Spleen (tissue), 11 donors: ENCODE measurements around the gene KCNK7. TPM values are rescaled to one million over a fixed set of nuclear protein-coding genes. Genes with fewer than 3 reads are reported as not detected.

ENCODE experiments used
- DNase-seq: peaks from one replicate; pipeline ENCODE4 v3.0.0-alpha.2; 2020
- H3K27ac ChIP-seq, 8 donors: fragments of 200-600 bp; sonication (generic) in 7 of 8; 1 replicate in 4 of 8; 2 replicates in 4 of 8; pipeline versions ENCODE4 v1.5.0 to v1.8.0; 2016 to 2021; ENCODE audit warnings: inconsistent platforms in 4 of 8, mild to moderate bottlenecking in 4 of 8, moderate library complexity in 1 of 8
- H3K27me3 ChIP-seq, 7 donors: fragments of 200-600 bp; sonication (generic) in 6 of 7; replicated peaks in 1 of 7; 1 replicate in 4 of 7; 2 replicates in 3 of 7; pipeline versions ENCODE4 v1.5.0 to v1.8.0; 2016 to 2021; ENCODE audit warnings: inconsistent platforms in 3 of 7, mild to moderate bottlenecking in 1 of 7
- H3K36me3 ChIP-seq, 6 donors: fragments of 200-600 bp; sonication (generic) in 5 of 6; 1 replicate in 4 of 6; 2 replicates in 2 of 6; pipeline versions ENCODE4 v1.5.0 to v1.8.0; 2016 to 2021; ENCODE audit warnings: inconsistent platforms in 2 of 6
- H3K4me1 ChIP-seq, 6 donors: fragments of 200-600 bp; sonication (generic) in 5 of 6; 1 replicate in 3 of 6; 2 replicates in 3 of 6; pipeline versions ENCODE4 v1.5.0 to v1.8.0; 2016 to 2021; ENCODE audit warnings: inconsistent platforms in 3 of 6
- H3K4me3 ChIP-seq, 8 donors: fragments of 200-600 bp; sonication (generic) in 7 of 8; 1 replicate in 4 of 8; 2 replicates in 4 of 8; pipeline versions ENCODE4 v1.5.0 to v1.8.0; 2016 to 2021; ENCODE audit warnings: inconsistent platforms in 4 of 8, mild to moderate bottlenecking in 4 of 8, moderate library complexity in 2 of 8
- H3K9me3 ChIP-seq, 8 donors: fragments of 200-600 bp; sonication (generic) in 7 of 8; 1 replicate in 4 of 8; 2 replicates in 4 of 8; pipeline versions ENCODE4 v1.5.0 to v1.8.0; 2016 to 2021; ENCODE audit warnings: inconsistent platforms in 4 of 8
- CTCF ChIP-seq, 11 experiments: fragments of 200-600 bp in 7 of 11; fragments of 450-650 bp in 4 of 11; sonication (generic) in 4 of 11; IDR thresholded peaks in 8 of 11; conservative IDR thresholded peaks in 3 of 11; 1 replicate in 7 of 11; 2 replicates in 4 of 11; pipeline versions ENCODE4 v1.4.0 to v1.8.0; 2016 to 2021; ENCODE audit warnings: antibody characterized with exemption in 11 of 11, inconsistent platforms in 4 of 11, mild to moderate bottlenecking in 1 of 11
- POLR2A ChIP-seq, 3 donors: fragments of 450-650 bp; IDR thresholded peaks; one replicate each; pipeline ENCODE4 v1.5.1; 2017; ENCODE audit warnings: antibody characterized with exemption in 3 of 3, mild to moderate bottlenecking in 1 of 3
- POLR2AphosphoS5 ChIP-seq, 3 donors: sonication (generic); formaldehyde crosslinking; IDR thresholded peaks; one replicate each; pipeline ENCODE4 v1.5.1; 2017; ENCODE audit warnings: antibody characterized with exemption in 3 of 3
- WGBS, 5 donors: extraction: QIAGEN DNeasy Blood & Tissue Kit in 3 of 5; methylation state at CpG; one replicate each; pipeline versions ENCODE4 v1.1.5 to v1.1.7; 2013 to 2018; 5-methylcytosine and 5-hydroxymethylcytosine counted together
- intact Hi-C: fragments of 100-400 bp; cut with DNase I; formaldehyde crosslinking; loops from one replicate; pipeline ENCODE4 v1.15.0; 2023; ENCODE audit warnings: low total_unique reads
- polyA plus RNA-seq, 3 donors: library from polyadenylated mRNA; stranded (reverse); fragments of 200-250 nt; gene quantifications; one replicate each; pipeline ENCODE4 v1.2.1, GENCODE V29; 2013
- total RNA-seq, 7 donors: library from RNA; depleted of rRNA in 3 of 7; stranded (reverse); fragments of >200 nt in 3 of 7; fragmentation: NEBNext Ultra II Directional in 4 of 7; extraction: Animal tissue kit (Norgen Biotek cat#: 25700) in 4 of 7; gene quantifications; one replicate each; pipeline versions ENCODE4 v1.1.0 to v1.2.1, GENCODE V29; 2016 to 2021
- donor health status: healthy with polysubstance abuse.
- donor health status: DM: no; HTN: no; CAD: no; lungs with moderate emphysema.
- donor health status: DM: no; HTN: no; CAD: no.
- donor health status: Bipolar disorder and iron deficiency.
- donor health status: healthy.
- donor health status: DM: no; HTN: no; CAD: no.
- donor health status: DM: yes; HTN: yes; CAD: no.

KCNK7 gene
- total and polyA plus RNA-seq, 10 donors: 0.63 to 6.2 (median 1.8) TPM

- 98 to 100% (median 100%) methylated on average over 1 of the region's 1 CpG for WGBS, 5 donors
- intact Hi-C loops: no loop called here
- H3K4me1 ChIP-seq: peaks cover 14 to 51% (median 32%) of the 10 kb centered on the region in 6 donors
- H3K4me3 ChIP-seq: no peak overlapping the region
- H3K36me3 ChIP-seq: peaks cover 0 to 100% (median 78%) of the 10 kb centered on the region in 6 donors
- TF ChIP-seq POLR2A (IDR thresholded peaks at IDR 0.05) (no peak), CTCF (IDR thresholded peaks at IDR 0.05 in 8 of 11, conservative IDR thresholded peaks at IDR 0.05 in 3 of 11) (no peak), POLR2AphosphoS5 (IDR thresholded peaks at IDR 0.05) (no peak)
- no peaks in the 10 kb centered on the region for H3K27me3 ChIP-seq
- H3K9me3 ChIP-seq: no peaks in the 10 kb centered on the region
- DNase-seq: no peak
- H3K27ac ChIP-seq: peak overlapping the region in 2 of 8 donors; percentile 76 to 77
These were observed 8.7 kb upstream of the KCNK7 start for GRCh38 chr11:65604258-65604657.

DNA sequence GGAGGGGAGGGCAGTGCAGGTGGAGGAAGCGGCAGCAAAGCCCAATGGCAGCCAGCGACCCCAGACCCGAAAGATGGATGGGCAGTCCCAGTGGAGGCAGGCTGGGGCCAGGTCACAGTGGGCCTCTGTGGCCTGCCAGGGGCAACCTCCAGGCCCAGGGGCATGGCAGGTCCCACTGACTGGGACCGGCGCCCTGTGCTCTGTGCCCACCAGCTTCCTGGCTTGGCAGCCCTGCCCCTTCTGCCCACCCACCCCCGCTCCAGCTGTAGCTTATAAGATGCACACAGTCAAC is 4.3 kb upstream of the KCNK7 start:
- H3K27me3 ChIP-seq: no peaks in the 10 kb centered on the region
- H3K4me1 ChIP-seq: peaks cover 3 to 28% (median 15%) of the 10 kb centered on the region in 6 donors
- WGBS, 5 donors: 94 to 98% (median 96%) methylated on average over 4 to 6 of the region's 6 CpGs
- H3K9me3 ChIP-seq: no peaks in the 10 kb centered on the region
- no peak overlapping the region for H3K4me3 ChIP-seq
- peaks cover 0 to 86% (median 57%) of the 10 kb centered on the region in 6 donors for H3K36me3 ChIP-seq
- DNase-seq: no peak
- intact Hi-C loops: no loop called here
- H3K27ac ChIP-seq: peak overlapping the region in 1 of 8 donors; percentile 45
- TF ChIP-seq POLR2AphosphoS5 (IDR thresholded peaks at IDR 0.05) (peak in 2 of 3 donors; percentile 10 to 56), POLR2A (IDR thresholded peaks at IDR 0.05) (no peak)

DNA sequence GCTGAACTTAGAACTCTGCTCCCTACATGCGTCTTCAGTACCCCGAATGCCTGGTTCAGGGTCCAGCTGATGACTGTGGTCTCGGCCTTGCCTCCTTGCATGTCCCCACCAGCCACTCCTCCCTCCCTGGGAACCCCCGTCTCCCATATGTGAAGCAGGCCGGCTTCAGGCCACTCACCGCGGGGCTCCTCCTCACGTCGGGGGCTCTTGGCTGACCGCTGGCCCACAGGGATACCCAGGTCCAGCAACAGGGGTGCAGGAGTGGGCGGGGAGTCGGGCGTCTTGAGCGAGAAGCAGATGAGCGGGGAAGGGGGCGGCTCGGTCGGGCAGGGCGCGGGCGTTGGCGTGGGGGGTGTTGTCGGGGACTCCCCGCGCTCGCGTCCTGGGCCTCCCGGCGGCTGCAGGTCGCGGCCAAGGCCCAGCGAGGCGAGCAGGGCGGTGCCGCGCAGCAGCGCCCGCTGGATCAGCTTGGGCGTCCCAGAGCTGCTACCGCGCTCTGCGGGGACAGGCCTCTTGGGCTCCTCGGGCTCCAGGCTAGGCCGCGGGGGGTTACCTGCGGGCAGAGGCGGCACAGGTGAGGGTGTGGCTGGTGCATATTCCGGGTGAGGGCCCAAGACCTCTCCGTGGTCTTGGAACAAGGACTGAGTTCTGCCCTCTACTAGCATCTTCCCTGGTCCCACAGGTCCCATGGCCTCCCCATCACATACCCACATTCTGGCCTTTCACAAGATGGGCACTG is 3.8 kb upstream of the KCNK7 start:
- no peaks in the 10 kb centered on the region for H3K9me3 ChIP-seq
- H3K27ac ChIP-seq: peak overlapping the region in 1 of 8 donors; percentile 45
- WGBS, 5 donors: 85 to 95% (median 90%) methylated on average over 32 to 49 of the region's 49 CpGs
- H3K4me3 ChIP-seq: no peak overlapping the region
- H3K27me3 ChIP-seq: no peaks in the 10 kb centered on the region
- no peak for TF ChIP-seq POLR2A (IDR thresholded peaks at IDR 0.05)
- no peak for TF ChIP-seq CTCF (IDR thresholded peaks at IDR 0.05 in 8 of 11, conservative IDR thresholded peaks at IDR 0.05 in 3 of 11)
- TF ChIP-seq POLR2AphosphoS5 (IDR thresholded peaks at IDR 0.05): peak in 2 of 3 donors; percentile 25 to 67
- no peak for DNase-seq
- peaks cover 0 to 82% (median 52%) of the 10 kb centered on the region in 6 donors for H3K36me3 ChIP-seq
- intact Hi-C loops: no loop called here
- peaks cover 4 to 34% (median 20%) of the 10 kb centered on the region in 6 donors for H3K4me1 ChIP-seq

DNA sequence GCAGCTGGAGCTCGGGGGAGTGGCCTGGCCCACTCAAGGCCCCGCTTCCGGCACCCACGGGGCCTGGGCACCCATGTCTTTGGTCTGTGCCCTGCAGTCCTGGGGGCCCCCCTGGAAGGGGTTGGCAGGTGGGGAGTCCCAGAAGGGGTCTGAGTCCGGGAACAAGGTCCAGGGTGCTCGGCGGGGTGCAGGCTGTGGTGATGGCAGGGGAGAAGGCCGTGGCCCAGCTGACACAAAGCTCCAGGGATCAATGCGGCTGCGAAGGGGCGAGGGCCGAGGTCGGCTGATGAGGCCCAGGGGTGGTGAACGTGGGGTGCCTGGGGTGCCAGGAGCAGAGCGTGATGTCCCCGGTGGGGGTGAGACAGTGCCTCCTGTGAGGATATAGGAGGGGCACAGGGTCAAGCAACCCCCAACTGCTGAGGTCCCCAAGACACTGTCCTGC is 2.7 kb upstream of the KCNK7 start:
- no peak overlapping the region for H3K27ac ChIP-seq
- intact Hi-C loops: no loop called here
- peak in 1 of 3 donors; percentile 69 for TF ChIP-seq POLR2AphosphoS5 (IDR thresholded peaks at IDR 0.05)
- no peak for TF ChIP-seq CTCF (IDR thresholded peaks at IDR 0.05 in 8 of 11, conservative IDR thresholded peaks at IDR 0.05 in 3 of 11)
- WGBS, 5 donors: 86 to 95% (median 89%) methylated on average over 16 of the region's 16 CpGs
- peaks cover 9 to 39% (median 28%) of the 10 kb centered on the region in 6 donors for H3K4me1 ChIP-seq
- H3K4me3 ChIP-seq: no peak overlapping the region
- H3K27me3 ChIP-seq: no peaks in the 10 kb centered on the region
- no peaks in the 10 kb centered on the region for H3K9me3 ChIP-seq
- DNase-seq: no peak
- H3K36me3 ChIP-seq: peaks cover 0 to 82% (median 45%) of the 10 kb centered on the region in 6 donors
